Activated CD8-positive, alpha-beta memory T cell treated with anti-CD3 and anti-CD28 coated beads for 24 hours (primary cell): ENCODE measurements around the gene CACNA2D2.

ENCODE experiments used
- DNase-seq: peaks from one replicate; pipeline ENCODE4 v3.0.0-alpha.2; 2020

CACNA2D2 gene

DNA sequence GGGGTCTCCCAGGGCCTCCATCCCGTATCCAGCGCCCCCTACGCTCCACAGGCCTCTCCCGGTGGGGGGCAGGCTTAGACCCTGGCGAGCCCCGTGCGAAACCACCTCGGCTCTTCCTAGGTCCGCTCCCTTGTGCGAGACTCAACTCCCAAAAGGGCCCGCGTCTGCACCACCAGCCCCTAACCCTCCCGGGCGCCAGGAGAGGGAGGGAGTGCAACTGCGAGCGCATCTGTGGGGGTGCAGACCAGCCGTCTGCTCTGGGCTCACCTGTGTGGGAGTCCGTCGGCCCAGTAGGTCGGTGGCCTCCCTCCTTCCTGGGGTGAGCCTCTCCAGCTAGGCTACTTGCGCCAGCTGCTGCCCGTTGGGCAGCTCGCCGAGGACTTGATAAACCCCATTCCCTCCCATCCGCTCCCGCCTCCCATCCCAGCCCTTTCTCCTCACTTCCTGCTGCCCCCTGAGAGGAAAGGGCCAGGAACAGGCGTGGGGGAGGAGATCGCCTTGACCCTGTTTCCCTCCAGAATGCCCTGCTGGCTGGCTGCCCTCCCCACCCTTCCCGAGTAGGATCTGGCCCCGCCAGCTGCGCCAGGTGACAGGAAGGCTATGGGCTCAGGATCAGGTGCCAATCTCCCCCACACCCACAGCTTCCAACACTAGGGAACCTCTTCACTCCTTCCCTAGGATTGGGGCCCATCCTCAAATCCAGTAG is 180.9 kb downstream of the CACNA2D2 start, which contains the start of gene HYAL2:
Gene HYAL2, minus strand, starts transcription at position 360 of the 706 bp plus-strand sequence. CDS start 2,256 bp downstream, outside the sequence.
- DNase-seq: no peak

DNA sequence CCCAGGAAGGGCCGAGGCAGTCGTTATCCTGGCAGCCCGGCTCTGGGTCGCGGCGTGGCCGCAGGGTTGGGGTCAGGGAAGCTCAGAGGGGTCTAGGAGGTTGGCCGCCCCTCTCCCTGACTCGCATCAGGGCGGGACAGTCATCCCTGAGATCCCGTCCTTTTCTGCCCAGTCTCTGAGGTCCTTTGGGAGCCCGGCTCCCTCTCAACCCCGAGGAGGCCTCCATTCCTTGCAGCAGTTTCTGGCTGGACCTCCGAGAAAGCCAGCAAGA is 181.4 kb downstream of the CACNA2D2 start:
- no peak for DNase-seq

GRCh38 chr3:50321336-50322114 is 181.9 kb downstream of the CACNA2D2 start:
- DNase-seq: peak; percentile 96

DNA sequence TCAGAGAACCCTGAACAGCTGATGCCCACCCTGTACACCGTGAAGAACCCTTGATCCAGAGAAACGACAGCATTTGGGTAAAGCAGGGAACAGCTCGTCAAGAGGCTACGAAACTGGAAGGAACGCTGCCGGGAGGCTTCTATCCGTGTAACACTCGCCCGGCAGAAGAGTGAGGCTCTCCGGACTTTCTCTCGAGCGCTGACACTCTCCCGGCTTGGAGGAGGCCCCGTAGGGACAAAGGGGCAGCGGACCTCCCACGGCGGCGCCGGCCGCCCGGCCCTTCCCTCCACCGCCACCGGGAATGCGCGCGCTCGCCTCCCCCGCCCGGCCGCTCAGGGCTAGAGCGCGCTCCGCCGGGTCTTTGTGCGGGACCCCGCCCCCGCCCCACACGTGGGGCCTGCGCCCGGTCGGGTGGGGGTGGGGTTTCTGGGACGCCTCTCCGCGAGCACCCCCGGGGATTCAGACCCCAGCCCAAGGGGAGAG is 182.5 kb downstream of the CACNA2D2 start:
- no peak for DNase-seq

- no peak for DNase-seq
Measured at GRCh38 chr3:50319894-50320625, 183.4 kb downstream of the CACNA2D2 start.

GRCh38 chr3:50319181-50319893 is 184.1 kb downstream of the CACNA2D2 start:
- DNase-seq: no peak

GRCh38 chr3:50318615-50319014 is 184.8 kb downstream of the CACNA2D2 start:
- DNase-seq: no peak

DNA sequence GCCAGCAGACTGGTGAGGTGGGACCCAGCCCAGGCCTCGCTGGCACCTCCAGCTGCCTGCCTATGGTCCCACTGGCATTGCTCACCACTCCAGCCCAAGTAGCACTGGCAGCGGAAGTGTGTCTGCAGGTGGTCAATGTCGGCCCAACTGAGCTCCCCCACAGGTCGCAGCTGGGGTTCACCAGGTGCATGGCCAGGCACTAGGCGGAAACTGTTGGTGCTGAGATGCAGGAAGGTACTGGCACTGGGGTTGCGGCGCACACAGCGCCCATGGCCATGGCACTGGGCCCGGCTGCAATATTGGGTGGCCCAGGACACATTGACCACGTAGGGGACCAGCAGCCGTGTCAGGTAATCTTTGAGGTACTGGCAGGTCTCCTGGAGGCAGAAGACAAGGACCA is 185.3 kb downstream of the CACNA2D2 start:
- no peak for DNase-seq

DNA sequence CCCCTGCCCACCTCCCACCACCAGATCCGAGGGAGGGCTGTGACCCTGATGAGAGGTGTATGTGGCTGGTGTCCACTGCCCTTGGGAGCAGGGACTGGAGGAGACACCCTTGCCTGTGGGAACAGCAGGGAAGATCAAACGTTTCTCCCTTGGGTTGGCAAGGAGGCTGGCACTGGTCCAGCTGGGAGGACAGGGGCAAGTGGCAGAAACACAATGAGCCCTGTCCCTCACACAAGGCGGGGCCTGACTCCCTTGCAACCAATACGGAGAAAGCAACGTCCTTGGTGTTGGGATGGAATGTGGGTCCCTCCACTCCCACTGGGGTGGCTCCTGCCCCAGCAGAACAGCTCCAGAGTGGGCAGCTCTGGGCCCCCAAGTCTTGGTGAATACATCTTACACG is 186.1 kb downstream of the CACNA2D2 start:
- no peak for DNase-seq

DNA sequence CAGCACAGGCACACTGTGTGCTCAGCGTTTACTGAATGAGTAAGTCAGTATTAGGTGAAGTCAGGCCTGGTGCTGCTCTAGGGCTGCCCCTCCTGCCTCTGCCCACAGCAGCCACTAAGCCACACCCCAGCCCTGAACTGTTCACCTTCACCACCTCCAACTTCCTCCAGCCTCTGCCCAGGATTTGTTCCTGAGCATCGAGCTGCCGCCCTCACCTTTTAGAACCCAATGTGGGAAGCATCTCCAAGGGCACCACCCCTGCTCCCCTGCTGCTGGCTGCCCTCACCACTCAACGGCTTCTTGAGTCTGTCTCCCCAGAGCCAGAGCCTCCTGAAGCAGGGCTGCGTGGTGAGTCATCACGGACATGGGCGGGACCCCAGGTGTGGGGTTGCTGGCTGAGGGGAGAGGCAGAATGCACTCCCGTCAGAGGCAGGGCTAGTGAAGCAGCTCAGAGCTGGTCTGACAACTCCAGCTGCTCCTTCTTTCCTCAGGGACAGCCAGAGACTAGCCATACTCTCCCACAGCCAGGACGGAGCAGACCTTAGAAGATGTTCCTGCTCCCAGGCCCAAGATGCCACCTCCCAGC is 186.7 kb downstream of the CACNA2D2 start:
- peak; percentile 81 for DNase-seq

- no peak for DNase-seq
Measured at GRCh38 chr3:50314816-50315215, 188.6 kb downstream of the CACNA2D2 start.

DNA sequence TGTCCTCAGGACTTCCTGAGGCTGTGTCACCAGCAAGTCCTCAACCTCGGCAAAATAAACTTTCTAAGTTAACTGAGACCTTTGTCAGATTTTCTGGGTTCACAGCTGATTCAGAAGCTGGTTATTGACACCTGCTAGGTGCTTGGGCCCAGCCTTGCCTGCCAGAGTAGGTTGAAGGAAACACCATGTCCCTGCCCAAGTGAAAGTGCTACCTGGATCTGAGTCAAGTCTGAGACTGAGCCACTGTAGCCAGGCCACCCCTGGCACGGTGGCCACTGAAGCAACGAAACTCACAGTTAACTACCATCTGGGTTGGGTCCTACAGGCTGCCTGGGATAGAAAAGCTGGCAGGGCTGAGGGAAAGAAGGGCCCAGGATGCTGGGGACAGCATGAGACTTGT is 189.1 kb downstream of the CACNA2D2 start:
- no peak for DNase-seq
